Stimulated activated naive CD8-positive, alpha-beta T cell treated with anti-CD3 and anti-CD28 coated beads, Interleukin-15, Interleukin-2, amounts not matched to agents 100 U/mL and 50 U/mL, for 24 hours (primary cell): ENCODE data around the gene PTPN3.
A peak's percentile ranks its signal among the peaks of the same experiment; 100 is the strongest.

ENCODE experiments used
- ATAC-seq: fragments of 150-1000 bp; cut with Tn5 transposase; one replicate; pipeline ENCODE4 v1.10.0; 2021
- DNase-seq: peaks from one replicate; pipeline ENCODE4 v3.0.0; 2021

Gene PTPN3

GRCh38 chr9:109475526-109475925, 22.6 kb downstream of the PTPN3 start:
- DNase-seq (no peak), ATAC-seq (no peak)

GRCh38 chr9:109474944-109475343, 23.2 kb downstream of the PTPN3 start:
- DNase-seq (no peak), ATAC-seq (no peak)

- no peak for ATAC-seq
- DNase-seq: no peak
Observed at GRCh38 chr9:109474170-109474569, 23.9 kb downstream of the PTPN3 start.

- DNase-seq (no peak), ATAC-seq (no peak)
Observed at GRCh38 chr9:109473329-109473728, 24.8 kb downstream of the PTPN3 start.

- ATAC-seq (no peak), DNase-seq (no peak)
Observed at GRCh38 chr9:109471475-109472393, 26.4 kb downstream of the PTPN3 start.

- peak; percentile 91 for ATAC-seq
- peak; percentile 70 for DNase-seq
Observed at GRCh38 chr9:109469646-109470358, 28.3 kb downstream of the PTPN3 start.

GRCh38 chr9:109468927-109469326, 29.2 kb downstream of the PTPN3 start:
- ATAC-seq: no peak
- no peak for DNase-seq

- ATAC-seq (peak; percentile 38), DNase-seq (no peak)
Observed at GRCh38 chr9:109467936-109468335, 30.2 kb downstream of the PTPN3 start.

- ATAC-seq: no peak
- DNase-seq: no peak
Observed at GRCh38 chr9:109466623-109467590, 31.2 kb downstream of the PTPN3 start.

- peak; percentile 74 for ATAC-seq
- no peak for DNase-seq
Observed at GRCh38 chr9:109463924-109464625, 34.0 kb downstream of the PTPN3 start.

GRCh38 chr9:109460576-109460975, 37.5 kb downstream of the PTPN3 start:
- DNase-seq (no peak), ATAC-seq (no peak)

- no peak for DNase-seq
- ATAC-seq: no peak
Observed at GRCh38 chr9:109459423-109459822, 38.7 kb downstream of the PTPN3 start.

- DNase-seq (no peak), ATAC-seq (no peak)
Observed at GRCh38 chr9:109458453-109459211, 39.5 kb downstream of the PTPN3 start.

GRCh38 chr9:109456811-109457210, 41.3 kb downstream of the PTPN3 start:
- no peak for ATAC-seq

GRCh38 chr9:109455861-109456260, 42.2 kb downstream of the PTPN3 start:
- DNase-seq (no peak), ATAC-seq (no peak)

More at GRCh38 chr9:109456811-109457210, 41.3 kb downstream of the PTPN3 start:
- DNase-seq: no peak

- ATAC-seq: no peak
- no peak for DNase-seq
Observed at GRCh38 chr9:109455391-109455790, 42.7 kb downstream of the PTPN3 start.

GRCh38 chr9:109454601-109455155, 43.4 kb downstream of the PTPN3 start:
- ATAC-seq (no peak), DNase-seq (no peak)

- ATAC-seq: no peak
Observed at GRCh38 chr9:109454041-109454440, 44.1 kb downstream of the PTPN3 start.

GRCh38 chr9:109453210-109453842, 44.8 kb downstream of the PTPN3 start:
- no peak for DNase-seq

More at GRCh38 chr9:109454041-109454440, 44.1 kb downstream of the PTPN3 start:
- DNase-seq: no peak

GRCh38 chr9:109452761-109453160, 45.3 kb downstream of the PTPN3 start:
- DNase-seq (no peak), ATAC-seq (no peak)

More at GRCh38 chr9:109453210-109453842, 44.8 kb downstream of the PTPN3 start:
- no peak for ATAC-seq
